Suprapubic skin (tissue), 3 donors: ENCODE data around the gene INCENP.

Experiments
- CTCF ChIP-seq, 2 donors: fragments of 200-600 bp in 1 of 2; fragments of 450-650 bp in 1 of 2; sonication (generic) in 1 of 2; IDR thresholded peaks; one replicate each; pipeline ENCODE4 v1.5.1; 2016 to 2019; ENCODE audit warnings: antibody characterized with exemption in 2 of 2, mild to moderate bottlenecking in 1 of 2, moderate library complexity in 1 of 2
- EP300 ChIP-seq: sonication (generic); formaldehyde crosslinking; IDR thresholded peaks from one replicate; pipeline ENCODE4 v1.6.1; 2017; ENCODE audit warnings: antibody characterized with exemption
- POLR2A ChIP-seq, 2 donors: fragments of 450-650 bp; IDR thresholded peaks; one replicate each; pipeline ENCODE4 v1.6.1; 2017; ENCODE audit warnings: antibody characterized with exemption in 2 of 2, mild to moderate bottlenecking in 2 of 2, moderate library complexity in 2 of 2

DNA sequence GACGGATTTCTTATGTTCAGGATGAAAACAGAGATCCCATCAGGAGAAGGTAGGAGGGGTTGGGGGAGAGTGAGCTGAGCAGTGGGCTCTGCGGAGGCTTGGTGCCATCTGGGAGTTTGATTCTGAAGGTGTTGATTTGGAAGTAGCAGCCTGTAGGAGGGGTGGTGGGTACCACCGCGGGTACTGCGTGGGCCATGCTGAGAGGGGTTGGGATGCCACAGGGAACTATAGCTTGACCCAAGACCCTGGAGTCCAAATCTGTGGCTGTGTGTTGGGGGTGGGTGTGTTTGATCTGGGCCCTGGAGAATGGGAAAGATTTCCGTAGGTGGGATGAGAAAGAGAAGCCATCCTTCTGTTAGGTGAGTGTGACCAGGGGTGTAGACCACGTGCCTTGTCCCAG, 5.0 kb downstream of the INCENP start:
- TF ChIP-seq CTCF (IDR thresholded peaks at IDR 0.05) (no peak), EP300 (no peak), POLR2A (IDR thresholded peaks at IDR 0.05) (no peak)
